Endothelial cell of coronary artery (primary cell): ENCODE measurements around the gene CTSD. TPM values are rescaled to one million over a fixed set of nuclear protein-coding genes. Genes with fewer than 3 reads are reported as not detected.

Source experiments
- total RNA-seq: library from RNA; depleted of rRNA; stranded (reverse); fragments of >200 nt; gene quantifications from 2 replicates; pipeline ENCODE4 v1.2.3, GENCODE V29; 2014

CTSD gene
- total RNA-seq: 74.7 and 185 TPM in 2 replicates

GRCh38 chr11:1763796-1764661 is at the start of gene CTSD:
CTSD (minus strand) TSS chr11:1763927; CDS start chr11:1763859, 68 bp downstream.

GRCh38 chr11:1750481-1750839 is 13.3 kb downstream of the CTSD start, which contains the start of gene IFITM10:
IFITM10 (minus strand) TSS chr11:1750595; CDS start chr11:1750442, 153 bp downstream.

Other genes starting within 250 kb of the CTSD start
- gene DUSP8, start 191.7 kb downstream of the CTSD start, total RNA-seq: 0.45 and 0.85 TPM in 2 replicates
- not detected in 2 replicates for gene KRTAP5-1, start 178.6 kb downstream of the CTSD start, total RNA-seq
- gene KRTAP5-2, start 165.6 kb downstream of the CTSD start, total RNA-seq: not detected in 2 replicates
- gene KRTAP5-3, start 155.5 kb downstream of the CTSD start, total RNA-seq: not detected in 2 replicates
- gene KRTAP5-4, start 141.8 kb downstream of the CTSD start, total RNA-seq: not detected in 2 replicates
- not detected in 2 replicates for gene KRTAP5-5, start 134.2 kb downstream of the CTSD start, total RNA-seq
- gene KRTAP5-6, start 66.7 kb downstream of the CTSD start, total RNA-seq: not detected in 2 replicates
- 0.09 and 0.56 TPM in 2 replicates for gene IFITM10, start 13.3 kb downstream of the CTSD start, total RNA-seq
- 0.09 TPM in 1 of 2 replicates, not detected in the other for gene SYT8, start 71.1 kb upstream of the CTSD start, total RNA-seq
- gene TNNI2, start 75.1 kb upstream of the CTSD start, total RNA-seq: not detected in 2 replicates
- 1.5 and 1.9 TPM in 2 replicates for gene LSP1, start 89.2 kb upstream of the CTSD start, total RNA-seq
- gene PRR33, start 128.0 kb upstream of the CTSD start, total RNA-seq: not detected in 2 replicates
- gene TNNT3, start 155.8 kb upstream of the CTSD start, total RNA-seq: not detected in 2 replicates
- 65.0 and 96.8 TPM in 2 replicates for gene MRPL23, start 183.4 kb upstream of the CTSD start, total RNA-seq
- 1.1 and 2.3 TPM in 2 replicates for gene H19, start 233.9 kb upstream of the CTSD start, total RNA-seq